Right ventricle myocardium superior (tissue), 1 donor: ENCODE data around the gene DEFB115. TPM values are rescaled to one million over a fixed set of nuclear protein-coding genes. Genes with fewer than 3 reads are reported as not detected.
"Not testable (repeated sequence)": the region's sequence is repeated elsewhere in the genome, so short reads cannot be mapped to it uniquely, and the experiment has no call there.

Experiments used
- ATAC-seq: fragments of 200-7000 bp; cut with Tn5 transposase; one replicate; pipeline ENCODE4 v1.9.1; 2020; ENCODE audit warnings: mild to moderate bottlenecking; ENCODE audit not compliant: poor library complexity
- DNase-seq: peaks from one replicate; pipeline ENCODE4 v3.0.0-alpha.2; 2020
- intact Hi-C: fragments of 100-400 bp; cut with DNase I; formaldehyde crosslinking; loops from one replicate; pipeline ENCODE4 v1.11.2; 2022
- long read RNA-seq: library from polyadenylated mRNA; unstranded; transcript quantifications from one replicate; pipeline ENCODE4 v2.0.0, GENCODE V29; 2021
- total RNA-seq: library from RNA; stranded (reverse); fragmentation: NEBNext Ultra II Directional; extraction: Animal tissue kit (Norgen Biotek cat#: 25700); gene quantifications from one replicate; pipeline ENCODE4 v1.2.1, GENCODE V29; 2021
- donor health status: DM: no; HTN: yes; CAD: no; lungs with severe emphysema.

Gene DEFB115
- not detected for total RNA-seq
- long read RNA-seq: 0 reads

DNA sequence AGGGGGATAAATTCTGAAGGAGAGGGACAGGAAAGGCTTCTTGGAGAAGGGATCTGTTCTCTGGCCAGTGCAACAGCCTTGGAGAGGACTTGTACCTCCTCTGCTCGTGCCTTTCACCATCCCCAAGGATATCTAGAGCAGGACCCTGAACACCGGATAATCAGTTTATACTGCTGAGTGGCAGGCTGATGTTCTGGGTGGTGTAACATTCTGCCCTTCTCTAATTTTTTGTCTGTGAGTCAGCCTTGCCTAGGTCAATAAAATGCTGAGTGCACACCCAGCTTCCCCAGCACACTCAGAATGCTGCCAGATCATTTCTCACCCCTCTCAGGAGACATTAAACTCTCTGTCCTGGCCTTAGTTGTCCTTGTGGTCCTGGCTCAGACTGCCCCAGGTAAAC is at the start of gene DEFB115:
TSS of gene DEFB115 (plus strand) at position 301 of the 400 bp plus-strand sequence. CDS start at position 301, 0 bp downstream.
- no peak for ATAC-seq
- DNase-seq: no peak
- intact Hi-C loops: no loop called here

- intact Hi-C loops: no loop called here
- ATAC-seq: no peak
These were observed 20.5 kb upstream of the DEFB115 start for GRCh38 chr20:31236953-31237352.

GRCh38 chr20:31237763-31238162 is 19.7 kb upstream of the DEFB115 start:
- DNase-seq (no peak), ATAC-seq (no peak)
- intact Hi-C loops: no loop called here

More at GRCh38 chr20:31236953-31237352, 20.5 kb upstream of the DEFB115 start:
- no peak for DNase-seq

- DNase-seq (no peak), ATAC-seq (no peak)
- intact Hi-C loops: no loop called here
These were observed 18.3 kb upstream of the DEFB115 start for GRCh38 chr20:31239139-31239538.

DNA sequence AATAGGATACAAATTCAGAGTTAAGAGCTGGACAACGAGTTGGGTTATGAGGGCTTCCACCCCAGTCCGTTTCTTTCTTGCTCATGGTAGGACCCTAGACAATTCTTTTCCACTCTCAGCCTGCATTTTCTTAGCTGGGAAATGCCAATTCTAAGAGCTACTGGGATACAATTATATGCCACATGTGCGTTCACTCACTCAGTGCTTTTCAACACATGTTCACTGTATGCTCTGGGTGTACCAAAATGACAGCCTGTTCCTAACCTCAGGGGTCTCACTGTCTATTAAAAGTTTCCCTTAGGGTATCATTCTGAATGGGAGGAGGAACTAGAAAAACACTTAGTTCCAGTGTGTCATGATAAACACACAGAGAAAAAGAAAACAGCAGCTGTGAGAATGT is 505 bp upstream of the DEFB115 start:
- DNase-seq (no peak), ATAC-seq (no peak)
- intact Hi-C loops: no loop called here

DNA sequence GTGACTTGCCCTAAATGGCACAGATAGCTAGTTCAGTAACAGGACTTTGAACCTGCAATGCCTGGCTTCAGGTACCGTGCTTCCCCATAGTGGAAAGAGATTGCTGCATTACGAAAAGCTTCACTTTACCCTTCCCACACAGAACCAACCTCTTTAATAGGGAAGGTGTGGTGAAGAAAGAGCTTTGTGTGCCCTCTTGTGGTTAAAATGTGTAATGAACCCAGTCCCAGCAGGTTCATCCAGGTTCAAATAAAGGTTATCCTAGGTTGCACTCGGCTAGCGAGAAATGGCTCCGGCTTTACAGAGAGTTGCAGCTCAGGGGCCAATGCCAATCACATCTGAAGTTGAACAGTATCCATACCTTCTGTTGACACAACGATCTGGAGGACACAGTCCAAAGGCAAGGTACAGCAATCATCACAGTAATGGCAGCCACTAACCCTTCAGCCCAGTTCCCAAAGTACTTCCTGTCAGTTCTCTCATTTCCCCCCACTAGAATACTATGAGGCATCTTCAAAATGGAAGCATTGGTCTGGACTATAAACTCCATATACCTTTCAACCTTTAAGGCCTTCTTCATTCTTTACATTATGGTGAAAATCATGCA is 3.0 kb downstream of the DEFB115 start:
- no peak for ATAC-seq

GRCh38 chr20:31274441-31274840 is 17.0 kb downstream of the DEFB115 start:
- intact Hi-C loops: no loop called here
- no peak for ATAC-seq
- no peak for DNase-seq

More for the DNA sequence above, 3.0 kb downstream of the DEFB115 start:
- intact Hi-C loops: no loop called here
- no peak for DNase-seq

DNA sequence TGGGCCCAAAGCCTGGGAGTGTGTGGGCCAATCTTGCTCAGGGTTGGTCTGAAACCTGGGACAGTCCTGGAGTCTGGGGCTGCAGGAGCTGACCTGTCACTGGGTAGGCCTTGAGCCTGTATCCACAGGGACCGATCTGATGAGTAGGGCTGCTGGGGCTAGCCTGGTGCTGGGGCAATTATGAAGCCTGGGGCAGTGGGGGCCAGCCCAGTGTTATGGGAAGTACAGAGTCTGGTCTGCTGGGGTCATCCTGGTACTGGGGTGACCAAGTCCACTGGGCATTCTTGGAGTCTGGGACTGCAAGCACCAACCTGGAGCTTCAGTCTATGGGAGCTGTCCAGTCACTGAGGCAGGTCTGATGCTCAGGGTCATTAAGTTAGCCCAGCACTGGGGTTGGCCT is 20.7 kb downstream of the DEFB115 start:
- no peak for DNase-seq
- intact Hi-C loops: no loop called here
- no peak for ATAC-seq

GRCh38 chr20:31284964-31285363 is 27.5 kb downstream of the DEFB115 start:
- intact Hi-C loops, ATAC-seq, DNase-seq: not testable (repeated sequence)

DNA sequence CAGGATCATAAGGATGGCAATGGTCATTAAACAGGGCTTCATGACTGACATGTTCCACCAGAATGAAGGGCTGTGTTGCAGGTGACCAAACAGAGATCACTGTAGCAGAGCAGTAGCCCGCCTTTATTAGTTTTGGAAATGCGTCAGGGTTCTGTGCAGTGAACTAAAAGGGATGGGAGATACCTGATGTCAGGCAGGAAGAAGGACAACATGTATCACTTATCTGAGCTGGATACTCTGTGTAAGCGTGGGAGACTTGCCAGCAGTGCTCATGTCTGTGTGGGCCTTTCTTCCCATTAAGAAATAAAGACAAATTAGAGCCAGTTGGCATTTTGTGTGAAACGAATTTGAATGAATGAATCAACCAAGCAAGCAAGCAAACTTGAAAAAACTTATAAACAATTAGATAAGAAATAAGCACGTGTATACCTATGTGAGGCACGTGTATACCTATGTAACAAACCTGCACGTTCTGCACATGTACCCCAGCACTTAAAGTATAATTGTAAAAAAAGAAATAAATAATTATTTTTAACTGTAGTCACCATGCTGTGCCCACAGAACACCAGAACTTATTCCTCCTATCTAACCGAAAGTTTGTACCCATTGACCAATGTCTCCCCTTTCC is 51.2 kb downstream of the DEFB115 start, which contains the start of gene DEFB116:
TSS of gene DEFB116 (minus strand) at position 51 of the 628 bp plus-strand sequence. CDS start at position 51, 0 bp downstream.
- DNase-seq: no peak
- intact Hi-C loops: no loop called here
- ATAC-seq: no peak

Other genes with a start within 250 kb of the DEFB115 start
- gene DEFB116, start 50.9 kb downstream of the DEFB115 start, total RNA-seq: not detected
- not detected for gene DEFB118, start 110.9 kb downstream of the DEFB115 start, total RNA-seq
- not detected for gene DEFB119, start 132.9 kb downstream of the DEFB115 start, total RNA-seq
- not detected for gene DEFB121, start 148.6 kb downstream of the DEFB115 start, total RNA-seq
- gene DEFB123, start 183.0 kb downstream of the DEFB115 start, total RNA-seq: not detected
- gene DEFB124, start 217.5 kb downstream of the DEFB115 start, total RNA-seq: not detected
- gene REM1, start 217.6 kb downstream of the DEFB115 start, total RNA-seq: 1.5 TPM